H9 (cell line): ENCODE data around the gene RET. TPM values are rescaled to one million over a fixed set of nuclear protein-coding genes. Genes with fewer than 3 reads are reported as not detected.

Experiments used
- DNase-seq: peaks from one replicate; pipeline ENCODE4 v3.0.0-alpha.2; 2017
- H2AFZ ChIP-seq: one replicate; pipeline ENCODE4 v1.6.1; 2013; ENCODE audit warnings: mild to moderate bottlenecking, low read length, control low read depth, moderate library complexity
- H2AK5ac ChIP-seq: 2 replicates; pipeline ENCODE4 v1.6.1; 2013; ENCODE audit warnings: low read length, control low read depth, mixed read lengths; ENCODE audit not compliant: insufficient read length
- H2BK120ac ChIP-seq: one replicate; pipeline ENCODE4 v1.6.1; 2013; ENCODE audit warnings: low read depth, mild to moderate bottlenecking, low read length, control low read depth, inconsistent platforms; ENCODE audit not compliant: poor library complexity, severe bottlenecking
- H2BK12ac ChIP-seq: 2 replicates; pipeline ENCODE4 v1.6.1; 2013; ENCODE audit warnings: low read length, control low read depth, mixed read lengths, low read depth; ENCODE audit not compliant: insufficient read length
- H2BK15ac ChIP-seq: 2 replicates; pipeline ENCODE4 v1.6.1; 2013; ENCODE audit warnings: low read depth, low read length, control low read depth
- H2BK20ac ChIP-seq: one replicate; pipeline ENCODE4 v1.6.1; 2013; ENCODE audit warnings: low read depth, mild to moderate bottlenecking, low read length, control low read depth, inconsistent platforms; ENCODE audit not compliant: poor library complexity, severe bottlenecking
- H2BK5ac ChIP-seq: 2 replicates; pipeline ENCODE4 v1.6.1; 2013; ENCODE audit warnings: low read length, control low read depth, mixed read lengths; ENCODE audit not compliant: insufficient read length
- H3K14ac ChIP-seq: 2 replicates; pipeline ENCODE4 v1.6.1; 2013; ENCODE audit warnings: low read length, control low read depth; ENCODE audit not compliant: insufficient read depth
- H3K18ac ChIP-seq: 2 replicates; pipeline ENCODE4 v1.6.1; 2013; ENCODE audit warnings: low read depth, mild to moderate bottlenecking, mixed read lengths, low read length, control low read depth; ENCODE audit not compliant: insufficient read length
- H3K23ac ChIP-seq: 2 replicates; pipeline ENCODE4 v1.6.1; 2013; ENCODE audit warnings: low read length, control low read depth, mixed read lengths, low read depth; ENCODE audit not compliant: insufficient read length
- H3K23me2 ChIP-seq: 2 replicates; pipeline ENCODE4 v1.6.1; 2013; ENCODE audit warnings: low read depth, mild to moderate bottlenecking, mixed read lengths, low read length, control low read depth; ENCODE audit not compliant: insufficient read length, poor library complexity, severe bottlenecking
- H3K27ac ChIP-seq: 2 replicates; pipeline ENCODE4 v1.5.1; 2013; ENCODE audit warnings: low read length, control low read depth, mixed read lengths, low read depth; ENCODE audit not compliant: insufficient read length
- H3K27me3 ChIP-seq: 2 replicates; pipeline ENCODE4 v1.6.1; 2013; ENCODE audit warnings: low read length, control low read depth, inconsistent platforms; ENCODE audit not compliant: insufficient read depth
- H3K4ac ChIP-seq: 2 replicates; pipeline ENCODE4 v1.6.1; 2013; ENCODE audit warnings: low read depth, mild to moderate bottlenecking, control low read depth, inconsistent platforms, low read length, moderate library complexity
- H3K4me1 ChIP-seq: 2 replicates; pipeline ENCODE4 v1.6.1; 2013; ENCODE audit warnings: low read length, control low read depth, inconsistent platforms; ENCODE audit not compliant: insufficient read depth
- H3K4me2 ChIP-seq: 2 replicates; pipeline ENCODE4 v1.6.1; 2013; ENCODE audit warnings: low read length, control low read depth, mixed read lengths; ENCODE audit not compliant: insufficient read length, insufficient read depth
- H3K56ac ChIP-seq: 2 replicates; pipeline ENCODE4 v1.6.1; 2013; ENCODE audit warnings: low read depth, mild to moderate bottlenecking, mixed read lengths, low read length, control low read depth; ENCODE audit not compliant: insufficient read length
- H3K79me1 ChIP-seq: 2 replicates; pipeline ENCODE4 v1.6.1; 2013; ENCODE audit warnings: low read depth, mild to moderate bottlenecking, moderate library complexity, low read length, control low read depth, inconsistent platforms; ENCODE audit not compliant: insufficient read depth, poor library complexity, severe bottlenecking
- H3K79me2 ChIP-seq: 2 replicates; pipeline ENCODE4 v1.6.1; 2013; ENCODE audit warnings: low read length, control low read depth, inconsistent platforms; ENCODE audit not compliant: insufficient read depth
- H3K9ac ChIP-seq: 2 replicates; pipeline ENCODE4 v1.6.1; 2013; ENCODE audit warnings: low read length, control low read depth, mixed read lengths; ENCODE audit not compliant: insufficient read length; ENCODE audit errors: extremely low read depth
- H3K9me3 ChIP-seq: one replicate; pipeline ENCODE4 v1.6.1; 2013; ENCODE audit warnings: low read depth, low read length, inconsistent platforms; ENCODE audit not compliant: control insufficient read depth
- H3T11ph ChIP-seq: one replicate; pipeline ENCODE4 v1.6.1; 2013; ENCODE audit warnings: mild to moderate bottlenecking, low read length, control low read depth, inconsistent platforms
- H4K20me1 ChIP-seq: one replicate; pipeline ENCODE4 v1.6.1; 2013; ENCODE audit not compliant: control insufficient read depth, insufficient read length, insufficient read depth
- H4K5ac ChIP-seq: 2 replicates; pipeline ENCODE4 v1.6.1; 2013; ENCODE audit warnings: low read depth, mild to moderate bottlenecking, mixed read lengths, low read length, control low read depth; ENCODE audit not compliant: insufficient read length
- H4K8ac ChIP-seq: replicated peaks from 2 replicates; pipeline ENCODE4 v1.6.1; 2013; ENCODE audit warnings: low read length, control low read depth, mixed read lengths, low read depth; ENCODE audit not compliant: insufficient read length
- H4K91ac ChIP-seq: 2 replicates; pipeline ENCODE4 v1.6.1; 2013; ENCODE audit warnings: low read depth, mild to moderate bottlenecking, moderate library complexity, mixed read lengths, low read length, control low read depth; ENCODE audit not compliant: insufficient read length
- H3K27ac Mint-ChIP-seq, 3 experiments: 2 replicates in 2 of 3; 3 replicates in 1 of 3; pipeline ENCODE4 v1.8.0; 2020 to 2021; ENCODE audit warnings: mixed read lengths in 3 of 3, mild to moderate bottlenecking in 1 of 3, moderate library complexity in 1 of 3
- H3K27me3 Mint-ChIP-seq: 2 replicates; pipeline ENCODE4 v1.8.0; 2021; ENCODE audit warnings: low read depth, mild to moderate bottlenecking, moderate library complexity, mixed read lengths
- H3K36me3 Mint-ChIP-seq, 3 experiments: 2 replicates in 2 of 3; 3 replicates in 1 of 3; pipeline ENCODE4 v1.8.0; 2020 to 2021; ENCODE audit warnings: low read depth in 3 of 3, mixed read lengths in 3 of 3; ENCODE audit not compliant: insufficient read depth in 1 of 3
- H3K4me1 Mint-ChIP-seq, 2 experiments: 2 replicates each; pipeline ENCODE4 v1.8.0; 2020; ENCODE audit warnings: mixed read lengths in 2 of 2
- H3K4me3 Mint-ChIP-seq, 2 experiments: 2 replicates in 1 of 2; 3 replicates in 1 of 2; pipeline ENCODE4 v1.8.0; 2020 to 2021; ENCODE audit warnings: mild to moderate bottlenecking in 2 of 2, mixed read lengths in 2 of 2, moderate library complexity in 1 of 2
- H3K9me3 Mint-ChIP-seq, 2 experiments: 2 replicates in 1 of 2; 3 replicates in 1 of 2; pipeline ENCODE4 v1.8.0; 2020; ENCODE audit warnings: mild to moderate bottlenecking in 2 of 2, mixed read lengths in 2 of 2, moderate library complexity in 1 of 2
- CTCF ChIP-seq: fragments of 200-600 bp; sonication (generic); conservative IDR thresholded peaks from 3 replicates; pipeline ENCODE4 v1.8.0; 2021; ENCODE audit warnings: antibody characterized with exemption, mild to moderate bottlenecking
- WGBS: extraction: QIAGEN DNeasy Blood & Tissue Kit; methylation state at CpG from one replicate; pipeline ENCODE4 v1.1.7; 2013; ENCODE audit warnings: missing lambda C conversion rate, low lambda C conversion rate, mixed read lengths; ENCODE audit not compliant: insufficient read length; ENCODE audit errors: extremely low coverage; 5-methylcytosine and 5-hydroxymethylcytosine counted together
- total RNA-seq: library from RNA; stranded (reverse); gene quantifications from 2 replicates; pipeline ENCODE4 v1.2.1, GENCODE V29; 2021

The RET gene
- total RNA-seq, 1 experiment from 2014 or later = 12.2 TPM

- Histone ChIP-seq H2BK12ac (no peak overlapping the region), H3K27me3 (no peaks in the 10 kb centered on the region), H2BK15ac (no peak overlapping the region), H3K23ac (no peak overlapping the region), H2AFZ (no peak overlapping the region), H3K27ac (no peak overlapping the region), H3K4me2 (no peak overlapping the region), H3K23me2 (no peaks in the 10 kb centered on the region), H3K9ac (no peak overlapping the region), H3K79me2 (no peaks in the 10 kb centered on the region), H2BK20ac (no peak overlapping the region), H4K5ac (no peak overlapping the region), H3K56ac (no peak overlapping the region), H2AK5ac (no peak overlapping the region), H3K4ac (no peak overlapping the region), H4K8ac (no peak overlapping the region), H4K91ac (no peak overlapping the region), H2BK120ac (no peak overlapping the region), H3K79me1 (no peaks in the 10 kb centered on the region), H4K20me1 (no peaks in the 10 kb centered on the region), H3K14ac (no peak overlapping the region), H3K18ac (no peak overlapping the region), H3K9me3 (no peaks in the 10 kb centered on the region), H2BK5ac (no peak overlapping the region), H3T11ph (no peak overlapping the region), H3K4me1 (no peaks in the 10 kb centered on the region)
- no peak for DNase-seq
- H3K36me3 Mint-ChIP-seq = no peaks in the 10 kb centered on the region
- H3K27ac Mint-ChIP-seq = no peak overlapping the region
- H3K9me3 Mint-ChIP-seq = no peaks in the 10 kb centered on the region
- peaks cover 16 to 17% of the 10 kb centered on the region in 2 experiments for H3K4me1 Mint-ChIP-seq
- WGBS = no CpG with 5 or more reads among the region's 1 CpG
- no peak for TF ChIP-seq CTCF
- H3K4me3 Mint-ChIP-seq = no peak overlapping the region
- peaks cover 22% of the 10 kb centered on the region for H3K27me3 Mint-ChIP-seq
Observed at GRCh38 chr10:43065234-43065633, 11.6 kb upstream of the RET start.
